Activated CD4-positive, CD25-positive, alpha-beta regulatory T cell treated with anti-CD3 and anti-CD28 coated beads, Interleukin-2, amount 50 U/mL, for 72 hours (primary cell): ENCODE data around the gene KIRREL2.
"Not testable (repeated sequence)": the region's sequence is repeated elsewhere in the genome, so short reads cannot be mapped to it uniquely, and the experiment has no call there.

ENCODE experiments used
- DNase-seq: peaks from one replicate; pipeline ENCODE4 v3.0.0; 2021

Gene KIRREL2

DNA sequence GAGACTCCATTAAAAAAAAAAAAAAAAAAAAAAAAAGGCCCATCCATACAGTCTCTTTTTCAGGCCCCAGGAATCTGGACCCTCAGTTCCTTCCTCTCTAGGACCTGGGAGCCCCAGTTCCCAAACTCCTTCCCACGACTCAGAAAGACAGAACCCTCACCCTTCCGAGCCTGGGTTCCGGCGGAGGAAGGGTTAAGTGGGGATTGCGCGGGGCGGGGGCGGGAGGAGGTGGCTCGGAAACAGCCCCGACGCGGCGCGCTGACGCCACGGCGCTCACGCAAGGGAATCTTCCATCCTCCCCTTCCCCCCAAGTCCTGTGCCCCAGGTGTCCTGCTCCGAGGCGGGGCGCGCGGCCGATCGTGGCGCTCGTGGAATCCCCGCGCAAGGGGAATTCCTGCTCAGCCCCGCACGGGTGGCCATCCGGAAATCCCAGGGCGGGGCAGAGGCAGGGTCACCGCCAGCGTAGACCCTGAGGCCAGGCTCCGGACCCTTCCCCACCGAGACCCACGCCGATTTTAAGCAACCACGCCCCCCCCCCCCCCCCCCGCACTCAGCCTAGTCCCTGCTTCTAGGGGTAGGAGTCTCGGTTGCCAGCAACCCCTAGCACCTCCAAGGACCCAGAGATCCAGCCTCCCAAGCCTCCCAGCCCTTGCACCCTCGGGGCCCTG, 43.0 kb downstream of the KIRREL2 start:
- DNase-seq = peak; percentile 84

DNA sequence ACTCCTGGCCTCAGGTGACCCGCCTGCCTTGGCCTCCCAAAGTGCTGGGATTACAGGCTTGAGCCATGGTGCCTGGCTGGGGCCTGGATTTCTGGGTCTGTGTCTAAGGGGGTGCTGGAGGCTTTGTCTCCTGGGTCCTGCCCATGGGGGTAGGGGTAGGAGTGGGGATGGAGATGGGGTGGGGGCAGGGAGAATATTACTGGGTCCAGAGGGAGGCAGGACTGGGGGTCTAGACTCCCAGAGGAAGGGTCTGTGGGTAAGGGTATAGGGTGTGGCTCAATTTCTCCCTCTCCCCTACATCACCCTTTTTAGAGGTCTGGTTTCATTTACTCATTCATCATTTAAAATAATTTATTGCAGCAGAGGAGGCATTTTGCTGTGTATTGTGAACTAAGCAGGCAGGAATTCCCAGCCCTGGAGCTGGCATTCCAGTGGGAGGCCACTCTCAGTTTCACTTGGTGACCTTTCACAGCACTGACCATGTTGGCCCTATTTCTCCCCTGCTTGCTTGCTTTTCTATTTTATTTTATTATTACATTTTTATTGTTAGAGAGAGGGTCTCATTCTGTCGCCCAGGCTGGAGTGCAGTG, 44.4 kb downstream of the KIRREL2 start:
- no peak for DNase-seq

DNA sequence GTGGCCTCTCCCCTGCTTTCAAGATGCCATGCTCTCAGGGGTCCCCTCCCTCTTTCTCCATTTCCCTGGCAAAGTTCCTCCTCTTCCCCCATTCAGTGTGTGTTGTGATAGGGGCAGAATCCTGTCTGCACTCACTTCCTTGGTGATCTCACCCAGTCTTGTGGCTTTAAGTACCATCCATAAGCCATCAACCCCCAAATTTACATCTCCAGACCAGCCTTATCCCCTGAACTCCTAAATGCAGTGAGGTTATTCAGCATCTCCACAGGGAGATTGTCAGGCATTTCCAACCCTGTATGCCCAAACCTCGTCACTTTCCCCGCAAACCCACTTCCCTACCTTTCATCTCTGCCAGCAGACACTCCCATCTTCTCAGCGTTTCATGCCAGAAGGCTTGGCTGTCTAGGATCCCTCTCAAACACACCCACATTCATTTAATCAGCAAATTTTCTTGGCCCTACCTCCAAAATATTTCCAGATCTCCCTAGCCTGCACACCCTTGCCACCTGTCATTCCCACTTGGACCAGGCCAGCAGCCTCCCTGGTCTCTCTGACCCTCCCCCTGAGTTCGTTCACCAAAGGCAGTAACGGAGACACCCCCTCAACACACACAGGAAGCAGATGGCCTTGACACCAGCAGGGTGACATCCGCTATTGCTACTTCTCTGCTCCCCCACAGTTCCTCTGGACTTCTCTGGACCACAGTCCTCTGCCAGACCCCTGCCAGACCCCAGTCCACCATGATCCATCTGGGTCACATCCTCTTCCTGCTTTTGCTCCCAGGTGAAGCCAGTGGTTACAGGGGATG, 45.3 kb downstream of the KIRREL2 start, which contains the start of gene HCST:
Gene HCST (plus strand): TSS at position 676 of the 808 bp plus-strand sequence. CDS start 65 bp downstream, at position 741.
- no peak for DNase-seq

DNA sequence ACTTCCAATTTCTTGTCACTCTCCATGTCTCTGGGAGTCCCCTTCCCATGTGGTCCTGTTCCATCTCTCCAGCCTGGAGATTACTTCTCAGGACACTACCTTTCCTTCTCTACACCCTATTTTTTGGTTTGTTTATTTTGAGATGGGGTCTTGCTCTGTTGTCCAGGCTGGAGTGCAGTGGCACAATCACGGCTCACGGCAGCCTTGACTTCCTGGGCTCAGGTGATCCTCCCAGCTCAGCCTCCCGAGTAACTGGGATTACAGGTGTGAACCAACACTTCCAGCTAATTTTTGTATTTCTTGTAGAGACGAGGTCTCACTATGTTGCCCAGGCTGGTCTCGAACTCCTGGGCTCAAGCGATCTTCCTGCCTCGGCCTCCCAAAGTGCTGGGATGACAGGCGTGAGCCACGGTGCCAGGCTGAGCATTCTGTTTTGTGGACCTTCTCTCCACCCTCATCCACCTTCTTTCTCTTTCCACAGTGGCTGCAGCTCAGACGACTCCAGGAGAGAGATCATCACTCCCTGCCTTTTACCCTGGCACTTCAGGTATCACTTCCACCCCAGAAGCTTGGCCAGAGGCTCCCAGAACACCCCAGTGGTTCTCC, 46.3 kb downstream of the KIRREL2 start:
- no peak for DNase-seq

DNA sequence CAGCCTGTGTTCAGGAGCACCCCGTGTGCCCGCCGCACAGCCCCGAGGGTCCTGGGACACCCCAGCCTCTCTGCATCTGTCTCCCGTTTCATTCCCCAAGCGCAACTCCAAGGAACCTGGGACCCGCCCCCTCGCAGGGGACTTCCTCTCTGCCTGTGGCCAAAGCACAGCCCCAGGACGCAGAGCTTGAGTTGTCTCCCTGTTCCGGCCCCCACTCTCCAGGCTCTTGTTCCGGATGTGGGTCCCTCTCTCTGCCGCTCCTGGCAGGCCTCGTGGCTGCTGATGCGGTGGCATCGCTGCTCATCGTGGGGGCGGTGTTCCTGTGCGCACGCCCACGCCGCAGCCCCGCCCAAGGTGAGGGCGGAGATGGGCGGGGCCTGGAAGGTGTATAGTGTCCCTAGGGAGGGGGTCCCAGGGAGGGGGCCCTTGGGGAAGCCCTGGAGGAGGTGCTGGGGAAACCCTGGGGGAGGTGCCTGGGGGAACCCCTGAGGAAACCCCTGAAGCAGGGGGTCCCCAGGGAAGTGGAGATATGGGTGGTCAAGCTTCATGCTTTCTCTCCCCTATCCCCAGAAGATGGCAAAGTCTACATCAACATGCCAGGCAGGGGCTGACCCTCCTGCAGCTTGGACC, 47.0 kb downstream of the KIRREL2 start:
- DNase-seq = peak; percentile 83

DNA sequence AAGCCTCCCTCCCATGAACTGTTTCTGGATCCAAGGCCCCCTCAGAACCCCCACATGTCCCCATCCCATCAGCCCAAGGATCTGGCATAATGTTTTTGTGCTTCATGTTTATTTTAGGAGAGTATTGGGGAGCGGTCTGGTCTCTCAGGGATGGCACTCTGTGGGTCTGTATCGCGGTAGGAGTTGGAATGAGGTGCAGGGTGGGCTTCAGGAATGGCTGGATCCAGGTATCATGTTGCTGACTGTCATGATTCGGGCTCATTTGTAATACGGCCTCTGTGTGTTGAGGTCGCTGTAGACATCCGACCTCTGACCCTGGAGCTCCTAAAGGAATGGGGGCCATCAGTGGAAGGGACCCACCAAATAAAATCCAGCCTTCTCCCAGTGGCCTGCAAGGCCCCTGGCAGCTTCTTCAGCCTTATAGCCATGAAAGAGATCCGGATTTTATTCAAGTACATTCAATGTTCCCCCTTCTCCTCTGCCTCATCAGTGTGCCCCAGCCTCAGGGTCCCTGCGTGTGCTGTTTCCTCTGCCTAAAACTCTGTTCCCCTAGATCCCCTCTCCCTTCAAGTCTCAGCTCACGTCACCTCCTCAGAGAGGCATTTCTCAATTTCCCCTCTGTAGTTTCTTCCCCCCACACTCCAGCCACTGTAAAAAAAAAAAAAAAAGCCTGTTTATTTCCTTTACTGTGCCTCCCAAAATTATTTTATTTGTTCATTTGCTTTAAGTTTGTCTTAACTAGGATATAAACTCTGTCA, 47.8 kb downstream of the KIRREL2 start:
- DNase-seq = no peak

DNA sequence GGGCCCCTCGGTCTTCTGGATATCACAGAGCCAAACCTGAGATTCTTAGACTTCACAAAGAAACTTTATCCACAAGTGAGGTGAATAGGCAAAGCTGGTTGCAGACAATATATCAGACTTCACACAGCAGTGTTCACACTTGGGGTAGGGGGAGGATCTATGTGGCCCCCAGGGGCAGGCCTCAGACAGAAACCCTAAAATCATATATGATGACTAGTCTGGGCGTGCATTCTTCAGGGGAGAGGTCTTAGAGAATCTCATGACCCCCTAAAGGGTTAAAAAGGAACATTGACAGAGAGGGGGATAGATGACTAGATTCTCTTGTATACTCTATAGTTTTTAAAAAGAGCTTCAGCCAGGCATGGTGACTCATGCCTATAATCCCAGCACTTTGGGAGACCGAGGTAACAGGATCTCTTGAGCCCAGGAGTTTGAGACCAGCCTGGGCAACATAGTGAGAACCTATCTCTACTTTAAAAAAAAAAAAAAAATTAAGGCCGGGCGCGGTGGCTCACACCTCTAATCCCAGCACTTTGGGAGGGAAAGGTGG, 48.5 kb downstream of the KIRREL2 start:
- no peak for DNase-seq

DNA sequence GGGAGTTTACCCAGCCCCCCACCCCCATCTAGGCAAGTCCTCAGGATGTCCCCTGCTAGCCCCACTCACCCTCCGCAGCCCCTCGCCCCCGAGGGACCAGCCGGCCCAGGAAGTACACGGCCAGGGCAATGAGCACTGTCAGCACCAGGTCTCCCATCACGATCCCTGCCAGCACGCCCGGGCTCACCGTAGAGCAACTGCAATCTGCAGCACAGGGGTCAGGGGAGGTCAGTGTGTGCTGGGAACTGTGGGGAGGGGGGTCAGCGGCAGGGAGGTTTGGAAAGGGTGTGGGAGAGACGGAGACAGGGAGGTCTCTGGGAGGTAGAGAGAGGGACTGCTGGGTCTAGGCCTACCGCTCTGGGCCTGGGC, 50.6 kb downstream of the KIRREL2 start:
- no peak for DNase-seq

DNA sequence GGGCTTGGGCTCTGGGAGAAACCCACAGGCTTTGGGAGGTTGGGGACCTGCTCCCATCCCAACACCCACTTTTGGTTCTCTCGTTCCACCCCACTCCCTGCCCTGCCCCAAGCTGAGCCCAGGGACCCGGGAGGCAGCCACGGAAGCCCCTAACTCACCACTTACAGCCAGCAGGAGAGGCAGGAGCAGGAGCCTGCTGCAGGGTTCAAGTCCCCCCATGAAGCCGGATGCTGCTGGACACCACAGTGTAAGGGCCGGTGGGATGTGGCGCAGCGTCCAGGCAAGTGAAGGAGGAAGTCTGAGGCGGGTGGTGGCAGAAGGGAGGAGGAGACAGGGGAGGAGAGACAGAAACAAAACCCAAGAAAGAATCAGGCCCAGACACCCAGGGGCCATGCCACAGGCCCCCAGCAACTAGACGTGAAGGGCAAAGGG, 51.3 kb downstream of the KIRREL2 start, which contains the start of gene TYROBP:
Gene TYROBP (minus strand): TSS at position 286 of the 432 bp plus-strand sequence. CDS start 67 bp downstream, at position 219.
- DNase-seq = no peak

DNA sequence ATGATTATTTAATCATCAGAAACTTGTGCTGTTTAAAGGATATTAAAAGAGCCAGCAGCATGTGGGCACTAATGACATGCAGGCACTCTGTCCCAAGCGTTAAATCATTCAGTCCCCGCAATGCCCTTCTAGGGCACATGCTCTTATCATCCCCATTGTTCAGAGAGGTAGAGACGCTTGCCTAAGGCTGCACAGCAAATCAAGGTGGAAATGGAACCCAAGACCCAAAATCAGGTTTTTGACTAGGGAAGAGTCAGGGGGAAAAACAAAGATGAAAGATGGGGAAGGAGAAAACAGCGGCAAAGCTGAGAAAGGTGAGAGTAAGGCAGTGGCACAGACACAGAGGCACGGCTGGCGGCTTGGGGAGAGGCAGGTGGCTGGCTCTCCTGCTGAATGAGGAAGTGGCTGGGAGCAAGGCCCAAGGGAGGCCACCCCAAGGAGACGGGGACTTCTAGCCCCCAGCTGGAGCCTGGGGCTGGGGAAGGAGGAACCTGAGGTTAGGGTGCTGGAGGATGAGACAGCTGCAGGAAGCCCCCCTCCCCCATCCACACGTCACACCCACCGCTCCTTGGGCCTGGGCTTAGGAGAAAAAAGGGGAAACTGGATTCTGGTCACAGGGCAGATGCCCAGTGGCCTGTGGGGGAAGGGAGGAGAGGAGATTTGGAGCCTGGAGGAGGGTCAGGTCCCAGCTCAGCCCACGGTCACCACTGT, 52.4 kb downstream of the KIRREL2 start:
- no peak for DNase-seq

DNA sequence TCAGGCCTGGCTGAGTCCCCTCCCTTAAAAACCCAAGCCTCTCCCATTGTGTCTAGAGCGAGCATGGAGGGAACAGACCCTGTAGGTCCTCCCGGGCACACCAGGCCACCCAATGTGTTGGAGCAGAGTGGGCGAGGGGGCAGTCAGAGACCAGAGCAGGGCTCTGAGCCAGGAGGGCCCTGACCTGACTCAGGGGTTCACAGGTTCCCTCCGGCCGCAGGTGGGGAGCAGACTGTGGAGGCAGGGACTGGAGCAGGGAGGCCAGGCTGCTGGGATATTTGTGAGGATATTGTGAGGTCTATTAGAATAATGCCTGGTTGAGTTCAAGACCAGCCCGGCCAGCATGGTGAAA, 52.9 kb downstream of the KIRREL2 start:
- DNase-seq = no peak

DNA sequence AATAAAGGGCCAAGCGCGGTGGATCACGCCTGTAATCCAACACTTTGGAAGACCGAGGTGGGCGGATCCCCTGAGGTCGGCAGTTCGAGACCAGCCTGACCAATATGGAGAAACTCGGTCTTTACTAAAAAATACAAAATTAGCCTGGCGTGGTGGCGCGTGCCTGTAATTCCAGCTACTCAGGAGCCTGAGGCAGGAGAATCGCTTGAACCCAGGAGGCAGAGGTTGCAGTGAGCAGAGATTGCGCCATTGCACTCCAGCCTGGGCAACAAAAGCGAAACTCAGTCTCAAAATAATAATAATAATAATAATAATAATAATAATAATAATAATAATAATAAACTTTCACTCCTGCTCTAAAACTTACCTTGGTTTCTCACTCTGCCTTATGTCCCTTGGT, 53.6 kb downstream of the KIRREL2 start:
- DNase-seq = not testable (repeated sequence)

DNA sequence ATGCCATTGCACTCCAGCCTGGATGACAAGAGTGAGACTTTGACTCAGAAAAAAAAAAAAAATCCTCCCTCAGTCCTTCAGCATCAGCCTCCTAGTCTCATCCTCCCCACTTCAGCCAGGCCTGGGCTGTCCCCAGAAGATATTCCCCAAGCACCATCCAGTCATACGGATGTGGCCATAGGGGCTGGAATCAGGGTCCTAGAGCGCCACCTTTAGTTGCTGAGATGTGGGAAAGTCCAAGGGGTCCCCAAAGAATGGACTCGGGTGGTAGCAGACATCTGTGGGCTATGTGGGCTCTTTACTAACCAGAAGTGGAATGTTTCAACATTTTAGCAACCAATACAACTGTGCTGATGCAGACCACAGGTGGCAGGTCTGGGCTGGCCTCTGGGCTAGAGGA, 54.5 kb downstream of the KIRREL2 start:
- no peak for DNase-seq

DNA sequence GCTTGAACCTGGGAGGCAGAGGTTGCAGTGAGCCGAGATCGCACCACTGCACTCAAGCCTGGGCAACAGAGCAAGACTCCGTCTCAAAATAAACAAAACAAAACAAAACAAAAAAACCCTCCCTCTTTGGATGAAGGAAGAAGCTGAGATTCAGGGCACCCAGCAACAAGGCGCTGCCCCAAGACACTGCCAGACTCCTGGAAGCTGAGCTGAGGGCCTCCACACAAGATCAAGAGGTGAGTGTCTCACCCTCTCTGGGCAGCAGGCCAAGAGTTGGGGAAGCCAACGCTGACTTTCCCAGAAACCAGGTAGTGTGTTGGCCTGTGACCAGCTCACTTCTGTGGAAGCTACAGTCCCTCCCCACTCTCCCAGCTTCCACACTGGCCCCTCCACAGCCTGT, 55.1 kb downstream of the KIRREL2 start:
- DNase-seq = no peak

DNA sequence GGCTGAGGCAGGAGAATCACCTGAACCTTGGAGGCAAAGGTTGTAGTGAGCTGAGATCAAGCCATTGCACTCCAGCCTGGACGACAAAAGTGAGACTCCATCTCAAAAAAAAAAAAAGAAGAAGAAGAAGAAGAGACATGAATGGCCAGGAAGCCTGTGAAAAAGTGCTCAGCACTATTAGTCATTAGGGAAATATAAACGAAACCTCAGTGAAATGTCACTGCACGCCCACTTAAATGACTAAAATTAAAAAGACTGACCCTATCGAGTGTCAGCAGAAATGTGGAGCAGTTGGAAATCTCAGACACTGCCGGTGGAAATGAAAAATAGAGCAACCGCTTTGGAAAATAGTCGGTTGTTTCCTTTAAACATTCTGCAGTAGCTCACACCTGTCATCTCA, 56.9 kb downstream of the KIRREL2 start:
- no peak for DNase-seq

DNA sequence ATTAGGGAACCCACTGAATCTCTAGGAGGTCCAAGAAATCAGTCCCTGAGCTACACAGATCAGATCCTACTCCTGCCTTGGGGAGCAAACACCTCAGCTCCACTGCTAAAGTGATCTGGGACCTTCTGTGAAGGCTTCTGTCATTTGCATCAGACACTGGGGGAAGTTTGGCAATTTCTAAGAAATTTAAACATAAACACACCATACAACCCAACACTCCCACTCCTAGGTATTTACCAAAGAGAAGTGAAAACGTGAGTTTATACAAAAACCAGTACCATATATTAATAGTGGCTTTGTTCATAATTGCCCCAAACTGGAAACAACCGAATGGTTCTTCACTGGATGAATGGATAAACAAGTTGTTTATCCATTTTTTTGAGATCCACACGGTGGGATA, 58.7 kb downstream of the KIRREL2 start:
- DNase-seq = no peak
